ENCODE measurements around the gene ABCC11.

- TF ChIP-seq TAF1 (IDR thresholded peaks at IDR 0.05; ENCODE audit: borderline replicate concordance, insufficient read depth, low read length) (no peak), REST (IDR thresholded peaks at IDR 0.05; ENCODE audit: insufficient read depth in 1 of 2, low read depth in 2 of 2, low read length in 2 of 2) (no peak), POLR2AphosphoS5 (IDR thresholded peaks at IDR 0.05; ENCODE audit: low read depth, low read length) (no peak)
Observed at GRCh38 chr16:48206594-48207242, 40.6 kb downstream of the ABCC11 start.

Measured in PFSK-1 (cell line).